DMS114 treated with DMSO at 0.1 percent for 48 hours (cell line): Measurements from ENCODE around the gene SEMA4D.

Experiments used
- DNase-seq: peaks from one replicate; lab custom pipeline; 2025; ENCODE audit not compliant: unreplicated experiment; lab: John Stamatoyannopoulos, UW

The SEMA4D gene

GRCh38 chr9:89497978-89498851 lies at the start of gene SEMA4D:
SEMA4D (minus strand) TSS chr9:89498113; CDS start chr9:89405456, 92,657 bp downstream.
- DNase-seq, result peak; percentile 49

- DNase-seq, result no peak
These were observed 49.1 kb upstream of the SEMA4D start for GRCh38 chr9:89547000-89547399.

- no peak for DNase-seq
These were observed 46.4 kb upstream of the SEMA4D start for GRCh38 chr9:89544279-89544661.

- DNase-seq, result no peak
These were observed 45.8 kb upstream of the SEMA4D start for GRCh38 chr9:89543621-89544278.

GRCh38 chr9:89543111-89543510 lies 45.2 kb upstream of the SEMA4D start:
- DNase-seq, result no peak

GRCh38 chr9:89542401-89543021 lies 44.6 kb upstream of the SEMA4D start:
- DNase-seq, result no peak

GRCh38 chr9:89541798-89542197 lies 43.9 kb upstream of the SEMA4D start:
- no peak for DNase-seq

- no peak for DNase-seq
These were observed 41.5 kb upstream of the SEMA4D start for GRCh38 chr9:89539374-89539773.

GRCh38 chr9:89538871-89539270 lies 41.0 kb upstream of the SEMA4D start:
- DNase-seq, result no peak

GRCh38 chr9:89537166-89537565 lies 39.3 kb upstream of the SEMA4D start:
- DNase-seq, result no peak

GRCh38 chr9:89536600-89536999 lies 38.7 kb upstream of the SEMA4D start:
- DNase-seq, result no peak

GRCh38 chr9:89536145-89536574 lies 38.2 kb upstream of the SEMA4D start:
- no peak for DNase-seq

- no peak for DNase-seq
These were observed 37.5 kb upstream of the SEMA4D start for GRCh38 chr9:89535461-89535860.

- no peak for DNase-seq
These were observed 36.8 kb upstream of the SEMA4D start for GRCh38 chr9:89534515-89535287.

GRCh38 chr9:89533411-89534095 lies 35.6 kb upstream of the SEMA4D start:
- no peak for DNase-seq

GRCh38 chr9:89532944-89533343 lies 35.0 kb upstream of the SEMA4D start:
- no peak for DNase-seq

- no peak for DNase-seq
These were observed 34.6 kb upstream of the SEMA4D start for GRCh38 chr9:89532478-89532877.

GRCh38 chr9:89531766-89532165 lies 33.9 kb upstream of the SEMA4D start:
- no peak for DNase-seq

GRCh38 chr9:89530726-89531125 lies 32.8 kb upstream of the SEMA4D start:
- no peak for DNase-seq

- DNase-seq, result no peak
These were observed 31.5 kb upstream of the SEMA4D start for GRCh38 chr9:89529243-89530035.
